Hepatocyte (in vitro differentiated cells): ENCODE measurements around the gene STIMATE. TPM values are rescaled to one million over a fixed set of nuclear protein-coding genes. Genes with fewer than 3 reads are reported as not detected.

Experiments used
- DNase-seq: peaks from one replicate; pipeline ENCODE4 v3.0.0-alpha.2; 2016; ENCODE audit warnings: low spot score
- H2AFZ ChIP-seq: fragments of 200-600 bp; sonication (generic); 2 replicates; pipeline ENCODE4 v1.6.0; 2016; ENCODE audit warnings: antibody characterized with exemption, mild to moderate bottlenecking
- H3K27ac ChIP-seq: fragments of 200-600 bp; sonication (generic); 2 replicates; pipeline ENCODE4 v1.5.1; 2016; ENCODE audit warnings: mild to moderate bottlenecking
- H3K27me3 ChIP-seq: fragments of 200-600 bp; sonication (generic); 2 replicates; pipeline ENCODE4 v1.6.1; 2016
- H3K36me3 ChIP-seq: fragments of 200-600 bp; sonication (generic); replicated peaks from 2 replicates; pipeline ENCODE4 v1.5.1; 2016; ENCODE audit warnings: low read depth; ENCODE audit not compliant: insufficient read depth
- H3K4me1 ChIP-seq: fragments of 200-600 bp; sonication (generic); 2 replicates; pipeline ENCODE4 v1.5.1; 2016; ENCODE audit warnings: mild to moderate bottlenecking, moderate library complexity; ENCODE audit not compliant: insufficient read depth
- H3K4me2 ChIP-seq: fragments of 200-600 bp; sonication (generic); 2 replicates; pipeline ENCODE4 v1.6.0; 2016
- H3K4me3 ChIP-seq: fragments of 200-600 bp; sonication (generic); 2 replicates; pipeline ENCODE4 v1.5.1; 2016; ENCODE audit warnings: mild to moderate bottlenecking
- H3K79me2 ChIP-seq: fragments of 200-600 bp; sonication (generic); 2 replicates; pipeline ENCODE4 v1.6.0; 2017; ENCODE audit warnings: mild to moderate bottlenecking
- H3K9me2 ChIP-seq: fragments of 200-600 bp; sonication (generic); replicated peaks from 2 replicates; pipeline ENCODE4 v1.6.0; 2017; ENCODE audit warnings: mild to moderate bottlenecking; ENCODE audit not compliant: insufficient read depth
- H3K9me3 ChIP-seq: fragments of 200-600 bp; sonication (generic); 2 replicates; pipeline ENCODE4 v1.5.1; 2016; ENCODE audit warnings: low read depth, mild to moderate bottlenecking
- H4K20me1 ChIP-seq: fragments of 200-600 bp; sonication (generic); 2 replicates; pipeline ENCODE4 v1.6.0; 2016; ENCODE audit warnings: mild to moderate bottlenecking; ENCODE audit not compliant: insufficient read depth, poor library complexity, severe bottlenecking
- EZH2 ChIP-seq: fragments of 200-600 bp; sonication (generic); IDR thresholded peaks from 2 replicates; pipeline ENCODE4 v1.6.1; 2016; ENCODE audit warnings: antibody characterized with exemption, mild to moderate bottlenecking, borderline replicate concordance
- EZH2phosphoT487 ChIP-seq: fragments of 200-600 bp; sonication (generic); IDR thresholded peaks from one replicate; pipeline ENCODE4 v1.6.1; 2018; ENCODE audit warnings: antibody characterized with exemption, mild to moderate bottlenecking, low read depth, moderate library complexity; ENCODE audit not compliant: unreplicated experiment, severe bottlenecking
- WGBS: methylation state at CpG from one replicate; pipeline ENCODE4 v1.1.6; 2016; ENCODE audit warnings: low lambda C conversion rate; ENCODE audit errors: missing lambda C conversion rate; 5-methylcytosine and 5-hydroxymethylcytosine counted together
- polyA plus RNA-seq: library from polyadenylated mRNA; unstranded; fragments of >200 nt; fragmentation: Nextera tagmentation; extraction: Ambion mirVana; gene quantifications from 2 replicates; pipeline ENCODE4 v1.2.1, GENCODE V29; 2016
- total RNA-seq: library from RNA; depleted of rRNA; stranded (reverse); fragments of >200 nt; gene quantifications from 2 replicates; pipeline ENCODE4 v1.2.3, GENCODE V29; 2014
- TF ChIP-seq, protein P1 (sequence below): fragments of 200-600 bp; sonication (generic); IDR thresholded peaks from 2 replicates; pipeline ENCODE4 v1.5.1; 2016; ENCODE audit warnings: antibody characterized with exemption, mild to moderate bottlenecking; ENCODE audit not compliant: poor library complexity

Gene STIMATE
- total and polyA plus RNA-seq, 2 experiments from 2014 or later = 14.5 to 20.4 TPM

DNA sequence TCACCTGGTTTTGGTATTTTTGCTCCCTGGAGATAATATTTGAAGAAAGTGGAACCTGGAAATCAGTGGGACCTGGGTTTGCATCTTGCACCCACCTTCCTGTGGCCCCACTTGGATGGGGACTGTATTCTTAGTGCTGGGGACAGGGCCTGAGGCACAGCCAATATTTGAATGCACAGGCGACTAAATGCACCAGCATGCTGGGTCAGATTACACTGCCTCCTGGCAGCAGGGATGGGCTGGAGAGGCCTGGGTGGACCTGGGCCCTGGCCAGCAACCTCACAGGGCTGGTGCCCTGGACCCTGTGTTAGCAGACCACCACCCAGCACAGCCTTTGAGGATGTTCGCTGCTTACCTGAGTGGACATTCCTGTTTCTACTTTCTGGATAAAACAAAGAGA, 77.4 kb downstream of the STIMATE start:
- H3K36me3 ChIP-seq = no peaks in the 10 kb centered on the region
- H2AFZ ChIP-seq = no peak overlapping the region
- no peak overlapping the region for H3K27ac ChIP-seq
- WGBS = 80% methylated on average over 2 of the region's 2 CpGs
- TF ChIP-seq, protein P1, sequence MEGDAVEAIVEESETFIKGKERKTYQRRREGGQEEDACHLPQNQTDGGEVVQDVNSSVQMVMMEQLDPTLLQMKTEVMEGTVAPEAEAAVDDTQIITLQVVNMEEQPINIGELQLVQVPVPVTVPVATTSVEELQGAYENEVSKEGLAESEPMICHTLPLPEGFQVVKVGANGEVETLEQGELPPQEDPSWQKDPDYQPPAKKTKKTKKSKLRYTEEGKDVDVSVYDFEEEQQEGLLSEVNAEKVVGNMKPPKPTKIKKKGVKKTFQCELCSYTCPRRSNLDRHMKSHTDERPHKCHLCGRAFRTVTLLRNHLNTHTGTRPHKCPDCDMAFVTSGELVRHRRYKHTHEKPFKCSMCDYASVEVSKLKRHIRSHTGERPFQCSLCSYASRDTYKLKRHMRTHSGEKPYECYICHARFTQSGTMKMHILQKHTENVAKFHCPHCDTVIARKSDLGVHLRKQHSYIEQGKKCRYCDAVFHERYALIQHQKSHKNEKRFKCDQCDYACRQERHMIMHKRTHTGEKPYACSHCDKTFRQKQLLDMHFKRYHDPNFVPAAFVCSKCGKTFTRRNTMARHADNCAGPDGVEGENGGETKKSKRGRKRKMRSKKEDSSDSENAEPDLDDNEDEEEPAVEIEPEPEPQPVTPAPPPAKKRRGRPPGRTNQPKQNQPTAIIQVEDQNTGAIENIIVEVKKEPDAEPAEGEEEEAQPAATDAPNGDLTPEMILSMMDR = no peak
- TF ChIP-seq EZH2 = no peak
- no peak for TF ChIP-seq EZH2phosphoT487
- no peaks in the 10 kb centered on the region for H3K79me2 ChIP-seq
- H3K4me3 ChIP-seq = no peak overlapping the region
- no peaks in the 10 kb centered on the region for H3K9me2 ChIP-seq
- no peaks in the 10 kb centered on the region for H4K20me1 ChIP-seq
- H3K4me1 ChIP-seq = no peaks in the 10 kb centered on the region
- DNase-seq = no peak
- H3K4me2 ChIP-seq = no peak overlapping the region
- no peaks in the 10 kb centered on the region for H3K27me3 ChIP-seq
- H3K9me3 ChIP-seq = no peaks in the 10 kb centered on the region

- no peaks in the 10 kb centered on the region for H3K9me2 ChIP-seq
- H3K36me3 ChIP-seq = no peaks in the 10 kb centered on the region
- no peaks in the 10 kb centered on the region for H3K27me3 ChIP-seq
- no peak for DNase-seq
- no peak overlapping the region for H3K4me3 ChIP-seq
- no peak overlapping the region for H2AFZ ChIP-seq
- no peaks in the 10 kb centered on the region for H3K9me3 ChIP-seq
- no peaks in the 10 kb centered on the region for H4K20me1 ChIP-seq
- no peak overlapping the region for H3K4me2 ChIP-seq
- no peaks in the 10 kb centered on the region for H3K4me1 ChIP-seq
- H3K79me2 ChIP-seq = no peaks in the 10 kb centered on the region
- TF ChIP-seq EZH2phosphoT487 = no peak
- TF ChIP-seq, protein P1 = no peak
- no peak for TF ChIP-seq EZH2
- H3K27ac ChIP-seq = no peak overlapping the region
- WGBS = 97% methylated on average over 5 of the region's 7 CpGs
Measured at GRCh38 chr3:52817860-52818259, 79.5 kb downstream of the STIMATE start.

DNA sequence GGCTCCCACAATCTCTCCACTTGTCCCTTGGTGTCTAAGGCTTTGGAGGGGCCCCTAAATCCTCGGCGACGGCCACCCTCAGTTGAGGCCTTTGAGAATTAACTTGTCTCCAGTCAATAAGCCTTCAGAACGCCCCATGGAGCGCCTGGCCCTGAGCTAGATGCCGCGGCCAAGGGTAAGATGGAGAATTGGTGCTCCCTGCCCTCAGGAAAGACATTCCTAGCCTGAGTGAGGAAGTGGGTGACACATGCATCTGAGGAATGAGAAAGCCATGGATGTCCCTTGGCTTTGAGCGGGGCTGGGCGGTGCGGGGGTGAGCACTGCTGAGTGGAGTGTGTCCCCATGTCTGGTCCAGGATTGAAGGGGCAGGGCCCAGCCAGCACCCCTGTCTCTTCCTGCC, 80.1 kb downstream of the STIMATE start:
- Histone ChIP-seq H2AFZ (no peak overlapping the region), H3K36me3 (no peaks in the 10 kb centered on the region), H3K9me3 (no peaks in the 10 kb centered on the region), H3K4me3 (no peak overlapping the region), H4K20me1 (no peaks in the 10 kb centered on the region), H3K9me2 (no peaks in the 10 kb centered on the region), H3K79me2 (no peaks in the 10 kb centered on the region), H3K4me2 (no peak overlapping the region), H3K4me1 (no peaks in the 10 kb centered on the region), H3K27me3 (no peaks in the 10 kb centered on the region), H3K27ac (no peak overlapping the region)
- no peak for DNase-seq
- 98% methylated on average over 10 of the region's 10 CpGs for WGBS
- no peak for TF ChIP-seq EZH2phosphoT487
- TF ChIP-seq, protein P1 = no peak

DNA sequence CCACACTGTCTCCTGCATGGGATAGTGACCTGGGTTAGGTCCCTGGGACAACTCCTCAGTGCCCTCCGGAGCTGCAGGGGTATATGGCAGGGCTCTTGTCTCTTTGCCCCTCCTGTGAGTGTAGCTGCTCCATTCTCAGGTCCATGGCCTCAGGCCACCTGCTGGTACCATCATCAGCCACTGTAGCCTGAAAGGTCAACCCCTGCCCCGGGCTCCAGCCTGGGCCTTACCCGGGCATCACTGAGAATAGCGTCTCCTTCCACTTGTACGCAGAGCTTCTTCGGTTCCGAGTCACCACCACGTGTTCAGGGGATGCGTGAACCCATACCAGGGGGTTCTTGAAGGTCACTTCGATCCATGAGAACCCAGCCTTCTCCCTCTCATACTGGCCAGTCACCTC, 80.7 kb downstream of the STIMATE start:
- no peak for DNase-seq
- Histone ChIP-seq H3K27me3 (no peaks in the 10 kb centered on the region), H3K9me2 (no peaks in the 10 kb centered on the region), H3K4me2 (no peak overlapping the region), H3K4me1 (no peaks in the 10 kb centered on the region), H3K36me3 (no peaks in the 10 kb centered on the region), H3K4me3 (no peak overlapping the region), H3K9me3 (no peaks in the 10 kb centered on the region), H2AFZ (no peak overlapping the region), H4K20me1 (no peaks in the 10 kb centered on the region), H3K79me2 (no peaks in the 10 kb centered on the region), H3K27ac (no peak overlapping the region)
- TF ChIP-seq, protein P1 = no peak
- TF ChIP-seq EZH2phosphoT487 (no peak), EZH2 (no peak)
- 89% methylated on average over 10 of the region's 10 CpGs for WGBS
